ENCODE measurements around the gene OTOP2.
"Not testable (repeated sequence)": the region's sequence is repeated elsewhere in the genome, so short reads cannot be mapped to it uniquely, and the experiment has no call there.

Gene OTOP2

GRCh38 chr17:74977802-74978201 lies 53.7 kb downstream of the OTOP2 start:
- no peak for DNase-seq (ENCODE audit: low read depth, low spot score)
- H3K9ac ChIP-seq (ENCODE audit: insufficient read length) = no peak overlapping the region
- TF ChIP-seq FOXP2 (optimal IDR thresholded peaks at IDR 0.05; ENCODE audit: control extremely low read depth, extremely low read length, insufficient read depth) (no peak), EZH2 (IDR thresholded peaks at IDR 0.05) (no peak), POLR2AphosphoS5 (IDR thresholded peaks at IDR 0.05; ENCODE audit: borderline replicate concordance, low read depth, low read length) (no peak)

GRCh38 chr17:74978240-74978639 lies 54.2 kb downstream of the OTOP2 start:
- no peaks in the 10 kb centered on the region for H3K9me3 ChIP-seq (ENCODE audit: low read depth, low read length)
- H3K9ac ChIP-seq (ENCODE audit: insufficient read length) = no peak overlapping the region
- DNase-seq (ENCODE audit: low read depth, low spot score) = no peak
- TF ChIP-seq POLR2AphosphoS5 (IDR thresholded peaks at IDR 0.05; ENCODE audit: borderline replicate concordance, low read depth, low read length) = no peak
- TF ChIP-seq EZH2 (IDR thresholded peaks at IDR 0.05) = no peak
- no peak for TF ChIP-seq FOXP2 (optimal IDR thresholded peaks at IDR 0.05; ENCODE audit: control extremely low read depth, extremely low read length, insufficient read depth)
- H3K36me3 ChIP-seq (ENCODE audit: insufficient read depth, low read length) = no peaks in the 10 kb centered on the region
- H3K4me3 ChIP-seq = no peak overlapping the region
- H3K27ac ChIP-seq = no peak overlapping the region

More at GRCh38 chr17:74977802-74978201, 53.7 kb downstream of the OTOP2 start:
- Histone ChIP-seq H3K9me3 (ENCODE audit: low read depth, low read length) (no peaks in the 10 kb centered on the region), H3K27ac (no peak overlapping the region), H3K36me3 (ENCODE audit: insufficient read depth, low read length) (no peaks in the 10 kb centered on the region), H3K4me3 (no peak overlapping the region)

- H3K4me3 ChIP-seq = no peak overlapping the region
- H3K36me3 ChIP-seq (ENCODE audit: insufficient read depth, low read length) = no peaks in the 10 kb centered on the region
- H3K9ac ChIP-seq (ENCODE audit: insufficient read length) = no peak overlapping the region
- H3K9me3 ChIP-seq (ENCODE audit: low read depth, low read length) = no peaks in the 10 kb centered on the region
- H3K27ac ChIP-seq = no peak overlapping the region
- TF ChIP-seq EZH2 (IDR thresholded peaks at IDR 0.05) = no peak
- no peak for TF ChIP-seq FOXP2 (optimal IDR thresholded peaks at IDR 0.05; ENCODE audit: control extremely low read depth, extremely low read length, insufficient read depth)
- TF ChIP-seq POLR2AphosphoS5 (IDR thresholded peaks at IDR 0.05; ENCODE audit: borderline replicate concordance, low read depth, low read length) = no peak
- DNase-seq (ENCODE audit: low read depth, low spot score) = no peak
These were observed 55.5 kb downstream of the OTOP2 start for GRCh38 chr17:74979408-74980146.

GRCh38 chr17:74981318-74981978 lies 57.4 kb downstream of the OTOP2 start:
- Histone ChIP-seq H3K36me3 (ENCODE audit: insufficient read depth, low read length) (no peaks in the 10 kb centered on the region), H3K9ac (ENCODE audit: insufficient read length) (peak overlapping the region; percentile 66), H3K4me3 (peak overlapping the region; percentile 77), H3K9me3 (ENCODE audit: low read depth, low read length) (no peaks in the 10 kb centered on the region), H3K27ac (no peak overlapping the region)
- TF ChIP-seq POLR2AphosphoS5 (IDR thresholded peaks at IDR 0.05; ENCODE audit: borderline replicate concordance, low read depth, low read length) (no peak), FOXP2 (optimal IDR thresholded peaks at IDR 0.05; ENCODE audit: control extremely low read depth, extremely low read length, insufficient read depth) (no peak), EZH2 (IDR thresholded peaks at IDR 0.05) (no peak)
- no peak for DNase-seq (ENCODE audit: low read depth, low spot score)

- peak overlapping the region; percentile 66 for H3K9ac ChIP-seq (ENCODE audit: insufficient read length)
- no peaks in the 10 kb centered on the region for H3K36me3 ChIP-seq (ENCODE audit: insufficient read depth, low read length)
- no peak for DNase-seq (ENCODE audit: low read depth, low spot score)
- no peaks in the 10 kb centered on the region for H3K9me3 ChIP-seq (ENCODE audit: low read depth, low read length)
- peak overlapping the region; percentile 77 for H3K4me3 ChIP-seq
- H3K27ac ChIP-seq = no peak overlapping the region
- TF ChIP-seq FOXP2 (optimal IDR thresholded peaks at IDR 0.05; ENCODE audit: control extremely low read depth, extremely low read length, insufficient read depth) (peak; percentile 53), POLR2AphosphoS5 (IDR thresholded peaks at IDR 0.05; ENCODE audit: borderline replicate concordance, low read depth, low read length) (peak; percentile 90), EZH2 (IDR thresholded peaks at IDR 0.05) (no peak)
These were observed 58.0 kb downstream of the OTOP2 start for GRCh38 chr17:74981979-74982662.

GRCh38 chr17:74982663-74983313 lies 58.7 kb downstream of the OTOP2 start:
- H3K9me3 ChIP-seq (ENCODE audit: low read depth, low read length); DNase-seq (ENCODE audit: low read depth, low spot score); H3K36me3 ChIP-seq (ENCODE audit: insufficient read depth, low read length); H3K27ac ChIP-seq: not testable (repeated sequence)
- H3K4me3 ChIP-seq = peak overlapping the region; percentile 77
- peak overlapping the region; percentile 66 for H3K9ac ChIP-seq (ENCODE audit: insufficient read length)
